LNCAP (cell line): ENCODE results near the gene PPP1R13L.

Source experiments
- TF ChIP-seq, protein P1 (sequence below): fragments of 450-650 bp; IDR thresholded peaks from 2 replicates; pipeline ENCODE4 v1.5.1; 2017; ENCODE audit warnings: mild to moderate bottlenecking

Gene PPP1R13L

DNA sequence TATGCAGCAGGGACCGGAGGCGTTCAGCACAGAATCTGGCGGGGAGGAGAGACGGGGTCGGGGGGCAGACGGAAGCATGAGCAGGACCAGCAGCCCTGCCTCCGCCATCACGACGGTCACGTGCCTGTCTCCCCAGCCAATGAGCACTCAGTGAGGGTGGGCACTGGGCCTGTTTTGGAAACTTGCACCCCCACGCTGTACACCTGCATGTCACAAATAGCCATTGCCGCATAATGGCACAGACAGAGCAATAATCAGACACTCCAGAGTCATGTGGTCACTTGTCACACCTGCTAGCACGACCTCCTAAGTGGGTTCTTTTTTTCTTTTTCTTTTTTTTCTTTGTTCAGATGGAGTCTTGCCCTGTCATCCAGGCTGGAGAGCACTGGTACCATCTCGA lies 43.3 kb downstream of the PPP1R13L start:
- TF ChIP-seq, protein P1, sequence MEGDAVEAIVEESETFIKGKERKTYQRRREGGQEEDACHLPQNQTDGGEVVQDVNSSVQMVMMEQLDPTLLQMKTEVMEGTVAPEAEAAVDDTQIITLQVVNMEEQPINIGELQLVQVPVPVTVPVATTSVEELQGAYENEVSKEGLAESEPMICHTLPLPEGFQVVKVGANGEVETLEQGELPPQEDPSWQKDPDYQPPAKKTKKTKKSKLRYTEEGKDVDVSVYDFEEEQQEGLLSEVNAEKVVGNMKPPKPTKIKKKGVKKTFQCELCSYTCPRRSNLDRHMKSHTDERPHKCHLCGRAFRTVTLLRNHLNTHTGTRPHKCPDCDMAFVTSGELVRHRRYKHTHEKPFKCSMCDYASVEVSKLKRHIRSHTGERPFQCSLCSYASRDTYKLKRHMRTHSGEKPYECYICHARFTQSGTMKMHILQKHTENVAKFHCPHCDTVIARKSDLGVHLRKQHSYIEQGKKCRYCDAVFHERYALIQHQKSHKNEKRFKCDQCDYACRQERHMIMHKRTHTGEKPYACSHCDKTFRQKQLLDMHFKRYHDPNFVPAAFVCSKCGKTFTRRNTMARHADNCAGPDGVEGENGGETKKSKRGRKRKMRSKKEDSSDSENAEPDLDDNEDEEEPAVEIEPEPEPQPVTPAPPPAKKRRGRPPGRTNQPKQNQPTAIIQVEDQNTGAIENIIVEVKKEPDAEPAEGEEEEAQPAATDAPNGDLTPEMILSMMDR = no peak

DNA sequence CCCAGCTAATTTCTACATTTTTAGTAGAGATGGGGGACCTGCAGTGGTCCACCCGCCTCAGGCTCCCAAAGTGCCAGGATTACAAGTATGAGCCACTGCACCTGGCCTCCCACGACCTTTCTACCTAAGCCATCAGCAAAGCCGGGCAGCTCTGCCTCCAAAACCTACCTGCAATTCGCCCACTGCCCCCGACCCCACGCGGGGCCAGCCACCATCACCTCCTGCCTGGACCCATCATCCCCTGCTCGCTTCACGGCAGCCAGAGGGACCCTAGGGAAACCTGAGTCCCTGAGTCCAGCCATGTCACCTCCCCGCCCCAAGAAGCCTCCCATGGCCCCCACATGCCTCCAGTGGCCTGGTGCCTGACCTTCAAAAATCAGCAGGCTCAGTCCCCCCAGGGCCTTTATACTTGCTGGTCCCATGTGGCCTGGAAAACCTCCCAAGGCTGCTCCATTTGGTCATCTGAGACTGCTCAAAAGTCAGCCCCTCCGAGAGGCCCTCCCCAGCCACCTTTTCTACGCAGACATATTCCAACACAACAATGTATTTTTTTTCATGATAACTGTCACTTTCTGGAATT lies 46.6 kb downstream of the PPP1R13L start:
- TF ChIP-seq, protein P1 = no peak

- TF ChIP-seq, protein P1 = no peak
Measured at GRCh38 chr19:45357445-45357783, 47.5 kb downstream of the PPP1R13L start.

DNA sequence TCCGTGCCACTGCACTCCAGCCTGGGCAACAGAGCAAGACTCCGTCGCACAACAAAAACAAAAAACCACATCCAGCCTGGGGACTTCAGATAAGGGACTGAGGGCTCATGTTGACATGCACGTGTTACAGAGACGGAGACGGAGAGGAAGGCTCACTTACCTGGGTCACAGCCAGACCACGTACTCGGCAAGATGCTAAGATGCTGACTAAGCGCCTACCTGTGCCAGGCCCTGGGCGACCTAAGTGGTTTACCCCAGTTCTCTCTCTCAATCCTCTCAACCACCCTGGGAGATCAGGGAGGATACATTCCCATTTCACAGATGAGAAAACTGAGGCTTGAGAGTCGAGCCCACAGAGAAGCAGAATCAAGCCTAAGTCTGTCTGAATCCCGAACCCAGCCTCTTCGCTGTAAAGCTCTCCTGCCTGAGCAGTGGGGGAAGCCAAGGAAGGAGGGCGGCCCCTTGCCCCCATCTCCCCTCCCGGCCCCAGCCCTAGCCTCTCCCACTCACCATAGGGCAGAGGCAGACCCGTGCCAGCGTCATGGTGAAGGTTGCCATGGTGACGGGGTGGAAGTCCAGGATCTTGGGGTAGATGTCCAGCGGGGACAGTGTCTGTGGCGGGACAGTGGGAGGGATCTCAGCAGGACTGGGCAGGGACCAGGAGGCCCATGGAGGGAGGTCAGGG lies 48.0 kb downstream of the PPP1R13L start:
- TF ChIP-seq, protein P1 = no peak

DNA sequence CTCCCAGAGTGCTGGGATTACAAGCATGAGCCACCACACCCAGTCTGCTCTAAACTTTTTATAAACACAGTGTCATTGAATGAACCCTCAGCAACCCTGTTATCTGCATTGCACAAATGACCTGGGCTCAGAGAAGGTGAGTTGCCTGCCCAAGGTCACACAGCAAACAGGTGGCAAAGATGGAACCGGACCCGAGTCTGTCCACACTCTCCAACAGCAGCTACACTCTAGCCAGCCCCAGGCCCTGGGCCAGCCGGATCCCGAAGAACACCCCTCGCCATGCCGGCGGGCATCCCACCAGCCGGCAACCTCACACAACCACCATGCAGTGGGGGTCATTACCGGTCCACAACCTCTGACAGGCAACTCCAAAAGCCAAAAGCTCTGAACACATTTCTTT lies 49.0 kb downstream of the PPP1R13L start:
- TF ChIP-seq, protein P1 = no peak

- TF ChIP-seq, protein P1 = no peak
Measured at GRCh38 chr19:45355402-45355801, 49.5 kb downstream of the PPP1R13L start.

DNA sequence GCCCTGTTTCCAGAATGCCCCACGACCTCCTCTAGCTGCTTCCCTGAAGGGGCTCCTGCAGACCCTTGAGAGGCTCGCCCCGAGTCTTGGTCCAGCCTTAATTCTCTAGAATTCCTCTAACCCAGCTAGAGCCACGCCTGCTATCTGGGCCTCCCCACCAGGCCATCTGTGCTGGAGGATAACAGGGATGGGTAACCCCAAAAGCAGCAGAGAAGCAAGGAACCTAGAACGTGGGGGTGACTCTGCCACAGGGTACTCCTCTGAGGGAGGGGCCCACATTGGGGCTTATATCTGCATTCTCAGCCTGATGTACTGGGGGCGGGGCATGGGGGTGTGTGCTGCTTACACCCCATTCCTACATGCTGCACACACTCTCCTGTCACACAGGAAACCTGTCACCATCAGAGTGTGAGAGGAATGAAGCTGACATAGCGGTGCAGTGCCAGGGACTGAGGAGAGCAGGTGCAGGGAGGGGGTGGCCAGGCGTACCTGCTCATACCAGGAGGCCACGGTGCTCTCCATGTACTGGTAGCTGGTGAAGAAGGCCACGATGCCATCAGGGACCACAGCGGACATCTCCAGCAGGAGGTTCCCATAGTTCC lies 50.5 kb downstream of the PPP1R13L start:
- TF ChIP-seq, protein P1 = no peak
